Spleen (tissue), 11 donors: ENCODE measurements around the gene CNBP. TPM values are rescaled to one million over a fixed set of nuclear protein-coding genes. Genes with fewer than 3 reads are reported as not detected.
"Not testable (repeated sequence)": the region's sequence is repeated elsewhere in the genome, so short reads cannot be mapped to it uniquely, and the experiment has no call there.

Experiments used
- DNase-seq: peaks from one replicate; pipeline ENCODE4 v3.0.0-alpha.2; 2020
- H3K27ac ChIP-seq, 8 donors: fragments of 200-600 bp; sonication (generic) in 7 of 8; 1 replicate in 4 of 8; 2 replicates in 4 of 8; pipeline versions ENCODE4 v1.5.0 to v1.8.0; 2016 to 2021; ENCODE audit warnings: inconsistent platforms in 4 of 8, mild to moderate bottlenecking in 4 of 8, moderate library complexity in 1 of 8
- H3K27me3 ChIP-seq, 7 donors: fragments of 200-600 bp; sonication (generic) in 6 of 7; replicated peaks in 1 of 7; 1 replicate in 4 of 7; 2 replicates in 3 of 7; pipeline versions ENCODE4 v1.5.0 to v1.8.0; 2016 to 2021; ENCODE audit warnings: inconsistent platforms in 3 of 7, mild to moderate bottlenecking in 1 of 7
- H3K36me3 ChIP-seq, 6 donors: fragments of 200-600 bp; sonication (generic) in 5 of 6; 1 replicate in 4 of 6; 2 replicates in 2 of 6; pipeline versions ENCODE4 v1.5.0 to v1.8.0; 2016 to 2021; ENCODE audit warnings: inconsistent platforms in 2 of 6
- H3K4me1 ChIP-seq, 6 donors: fragments of 200-600 bp; sonication (generic) in 5 of 6; 1 replicate in 3 of 6; 2 replicates in 3 of 6; pipeline versions ENCODE4 v1.5.0 to v1.8.0; 2016 to 2021; ENCODE audit warnings: inconsistent platforms in 3 of 6
- H3K4me3 ChIP-seq, 8 donors: fragments of 200-600 bp; sonication (generic) in 7 of 8; 1 replicate in 4 of 8; 2 replicates in 4 of 8; pipeline versions ENCODE4 v1.5.0 to v1.8.0; 2016 to 2021; ENCODE audit warnings: inconsistent platforms in 4 of 8, mild to moderate bottlenecking in 4 of 8, moderate library complexity in 2 of 8
- H3K9me3 ChIP-seq, 8 donors: fragments of 200-600 bp; sonication (generic) in 7 of 8; 1 replicate in 4 of 8; 2 replicates in 4 of 8; pipeline versions ENCODE4 v1.5.0 to v1.8.0; 2016 to 2021; ENCODE audit warnings: inconsistent platforms in 4 of 8
- POLR2A ChIP-seq, 3 donors: fragments of 450-650 bp; IDR thresholded peaks; one replicate each; pipeline ENCODE4 v1.5.1; 2017; ENCODE audit warnings: antibody characterized with exemption in 3 of 3, mild to moderate bottlenecking in 1 of 3
- POLR2AphosphoS5 ChIP-seq, 3 donors: sonication (generic); formaldehyde crosslinking; IDR thresholded peaks; one replicate each; pipeline ENCODE4 v1.5.1; 2017; ENCODE audit warnings: antibody characterized with exemption in 3 of 3
- WGBS, 5 donors: extraction: QIAGEN DNeasy Blood & Tissue Kit in 3 of 5; methylation state at CpG; one replicate each; pipeline versions ENCODE4 v1.1.5 to v1.1.7; 2013 to 2018; 5-methylcytosine and 5-hydroxymethylcytosine counted together
- intact Hi-C: fragments of 100-400 bp; cut with DNase I; formaldehyde crosslinking; loops from one replicate; pipeline ENCODE4 v1.15.0; 2023; ENCODE audit warnings: low total_unique reads
- polyA plus RNA-seq, 3 donors: library from polyadenylated mRNA; stranded (reverse); fragments of 200-250 nt; gene quantifications; one replicate each; pipeline ENCODE4 v1.2.1, GENCODE V29; 2013
- total RNA-seq, 7 donors: library from RNA; depleted of rRNA in 3 of 7; stranded (reverse); fragments of >200 nt in 3 of 7; fragmentation: NEBNext Ultra II Directional in 4 of 7; extraction: Animal tissue kit (Norgen Biotek cat#: 25700) in 4 of 7; gene quantifications; one replicate each; pipeline versions ENCODE4 v1.1.0 to v1.2.1, GENCODE V29; 2016 to 2021
- TF ChIP-seq, protein P1 (sequence below), 11 experiments: fragments of 200-600 bp in 7 of 11; fragments of 450-650 bp in 4 of 11; sonication (generic) in 4 of 11; IDR thresholded peaks in 8 of 11; conservative IDR thresholded peaks in 3 of 11; 1 replicate in 7 of 11; 2 replicates in 4 of 11; pipeline versions ENCODE4 v1.4.0 to v1.8.0; 2016 to 2021; ENCODE audit warnings: antibody characterized with exemption in 11 of 11, inconsistent platforms in 4 of 11, mild to moderate bottlenecking in 1 of 11
- donor health status: healthy with polysubstance abuse.
- donor health status: DM: no; HTN: no; CAD: no; lungs with moderate emphysema.
- donor health status: DM: no; HTN: no; CAD: no.
- donor health status: Bipolar disorder and iron deficiency.
- donor health status: healthy.
- donor health status: DM: no; HTN: no; CAD: no.
- donor health status: DM: yes; HTN: yes; CAD: no.

CNBP gene
- total and polyA plus RNA-seq, 10 donors: 252 to 420 (median 312) TPM

DNA sequence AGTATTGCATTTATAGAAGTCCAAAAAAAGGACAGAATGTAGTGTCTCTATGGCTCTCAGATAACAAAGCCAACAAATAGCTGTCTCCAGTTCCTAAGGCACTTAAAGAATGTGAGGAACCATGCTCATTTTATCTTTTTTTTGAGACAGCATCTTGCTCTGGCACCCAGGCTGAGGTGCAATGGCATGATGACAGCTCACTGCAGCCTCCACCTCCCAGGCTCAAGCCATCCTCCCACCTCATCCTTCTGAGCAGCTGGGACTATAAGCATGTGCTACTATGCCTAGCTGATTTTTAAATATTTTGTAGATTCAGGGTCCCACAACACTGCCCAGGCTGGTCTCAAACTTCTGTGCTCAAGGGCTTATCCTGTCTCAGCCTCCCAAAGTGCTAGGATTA lies 38.9 kb downstream of the CNBP start:
- Histone ChIP-seq H3K36me3 (peaks cover 0 to 99% (median 45%) of the 10 kb centered on the region in 6 donors), H3K27ac (no peak overlapping the region), H3K27me3 (no peaks in the 10 kb centered on the region), H3K4me3 (no peak overlapping the region), H3K4me1 (no peaks in the 10 kb centered on the region), H3K9me3 (no peaks in the 10 kb centered on the region)
- TF ChIP-seq POLR2AphosphoS5 (IDR thresholded peaks at IDR 0.05) (no peak), POLR2A (IDR thresholded peaks at IDR 0.05) (no peak)
- TF ChIP-seq, protein P1, sequence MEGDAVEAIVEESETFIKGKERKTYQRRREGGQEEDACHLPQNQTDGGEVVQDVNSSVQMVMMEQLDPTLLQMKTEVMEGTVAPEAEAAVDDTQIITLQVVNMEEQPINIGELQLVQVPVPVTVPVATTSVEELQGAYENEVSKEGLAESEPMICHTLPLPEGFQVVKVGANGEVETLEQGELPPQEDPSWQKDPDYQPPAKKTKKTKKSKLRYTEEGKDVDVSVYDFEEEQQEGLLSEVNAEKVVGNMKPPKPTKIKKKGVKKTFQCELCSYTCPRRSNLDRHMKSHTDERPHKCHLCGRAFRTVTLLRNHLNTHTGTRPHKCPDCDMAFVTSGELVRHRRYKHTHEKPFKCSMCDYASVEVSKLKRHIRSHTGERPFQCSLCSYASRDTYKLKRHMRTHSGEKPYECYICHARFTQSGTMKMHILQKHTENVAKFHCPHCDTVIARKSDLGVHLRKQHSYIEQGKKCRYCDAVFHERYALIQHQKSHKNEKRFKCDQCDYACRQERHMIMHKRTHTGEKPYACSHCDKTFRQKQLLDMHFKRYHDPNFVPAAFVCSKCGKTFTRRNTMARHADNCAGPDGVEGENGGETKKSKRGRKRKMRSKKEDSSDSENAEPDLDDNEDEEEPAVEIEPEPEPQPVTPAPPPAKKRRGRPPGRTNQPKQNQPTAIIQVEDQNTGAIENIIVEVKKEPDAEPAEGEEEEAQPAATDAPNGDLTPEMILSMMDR (IDR thresholded peaks at IDR 0.05 in 8 of 11, conservative IDR thresholded peaks at IDR 0.05 in 3 of 11): no peak
- intact Hi-C loops: no loop called here
- no peak for DNase-seq

DNA sequence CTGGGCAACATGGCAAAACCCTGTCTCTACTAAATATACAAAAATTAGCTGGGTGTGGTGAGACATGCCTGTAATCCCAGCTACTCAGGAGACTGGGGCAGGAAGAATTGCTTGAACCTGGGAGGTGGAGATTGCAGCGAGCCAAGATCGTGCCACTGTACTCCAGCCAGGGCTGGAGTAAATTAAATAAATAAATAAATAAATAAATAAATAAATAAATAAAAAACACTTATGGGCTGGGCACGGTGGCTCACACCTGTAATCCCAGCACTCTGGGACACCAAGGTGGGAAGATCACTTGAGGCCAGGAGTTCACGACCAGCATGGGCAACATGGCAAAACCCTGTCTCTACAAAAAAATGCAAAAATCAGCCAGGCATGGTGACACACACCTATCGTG lies 42.7 kb downstream of the CNBP start:
- H3K27me3 ChIP-seq, H3K9me3 ChIP-seq, intact Hi-C loops, H3K4me3 ChIP-seq, H3K27ac ChIP-seq, DNase-seq, H3K4me1 ChIP-seq: not testable (repeated sequence)
- 91 to 98% (median 93%) methylated on average over 5 of the region's 5 CpGs for WGBS, 5 donors
- H3K36me3 ChIP-seq: peaks cover 3 to 100% (median 70%) of the 10 kb centered on the region in 6 donors

DNA sequence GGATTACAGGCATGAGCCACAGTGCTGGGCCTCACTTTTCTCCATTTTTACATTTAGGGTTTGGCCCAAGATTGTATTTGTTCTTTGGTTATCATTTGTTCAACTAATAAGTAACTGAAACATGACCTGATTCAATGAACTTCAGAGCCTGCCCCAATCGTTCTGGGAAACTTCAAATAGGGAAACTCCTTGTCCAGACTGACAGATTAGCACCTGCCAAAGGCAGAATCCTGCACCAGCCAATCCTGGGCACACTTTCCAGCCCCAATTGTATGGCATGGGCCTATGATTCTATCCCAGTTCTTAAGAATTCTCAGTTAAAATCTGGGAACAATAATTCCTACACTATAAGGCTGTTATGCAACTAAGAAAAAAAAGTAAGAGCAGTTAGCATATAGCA lies 43.8 kb downstream of the CNBP start:
- TF ChIP-seq POLR2A (IDR thresholded peaks at IDR 0.05) (no peak), POLR2AphosphoS5 (IDR thresholded peaks at IDR 0.05) (no peak)
- TF ChIP-seq, protein P1 (IDR thresholded peaks at IDR 0.05 in 8 of 11, conservative IDR thresholded peaks at IDR 0.05 in 3 of 11): no peak
- WGBS, 5 donors: 66 to 85% (median 82%) methylated on average over 1 of the region's 1 CpG
- no peak overlapping the region for H3K4me3 ChIP-seq
- peaks cover 3 to 100% (median 71%) of the 10 kb centered on the region in 6 donors for H3K36me3 ChIP-seq
- H3K27me3 ChIP-seq: no peaks in the 10 kb centered on the region
- no peaks in the 10 kb centered on the region for H3K4me1 ChIP-seq
- DNase-seq: no peak
- intact Hi-C loops: no loop called here
- no peaks in the 10 kb centered on the region for H3K9me3 ChIP-seq
- H3K27ac ChIP-seq: no peak overlapping the region

DNA sequence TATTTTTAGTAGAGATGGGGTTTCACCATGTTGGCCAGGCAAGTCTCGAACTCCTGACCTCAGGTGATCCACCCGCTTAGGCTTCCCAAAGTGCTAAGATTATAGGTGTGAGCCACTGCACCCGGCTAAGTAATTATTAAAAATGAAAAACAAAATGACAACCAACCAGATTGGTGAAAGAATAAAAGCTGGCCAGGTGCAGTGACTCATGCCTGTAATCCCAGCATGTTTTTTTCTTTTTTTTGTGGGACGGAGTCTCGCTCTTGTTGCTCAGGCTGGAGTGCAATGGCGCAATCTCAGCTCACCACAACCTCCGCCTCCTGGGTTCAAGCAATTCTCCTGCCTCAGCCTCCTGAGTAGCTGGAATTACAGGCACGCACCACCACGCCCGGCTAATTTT lies 47.4 kb downstream of the CNBP start:
- H3K4me1 ChIP-seq, H3K4me3 ChIP-seq, H3K27me3 ChIP-seq, intact Hi-C loops, H3K9me3 ChIP-seq, DNase-seq, H3K27ac ChIP-seq: not testable (repeated sequence)
- WGBS, 5 donors: 90 to 94% (median 92%) methylated on average over 10 of the region's 10 CpGs
- H3K36me3 ChIP-seq: peaks cover 8 to 100% (median 86%) of the 10 kb centered on the region in 6 donors

DNA sequence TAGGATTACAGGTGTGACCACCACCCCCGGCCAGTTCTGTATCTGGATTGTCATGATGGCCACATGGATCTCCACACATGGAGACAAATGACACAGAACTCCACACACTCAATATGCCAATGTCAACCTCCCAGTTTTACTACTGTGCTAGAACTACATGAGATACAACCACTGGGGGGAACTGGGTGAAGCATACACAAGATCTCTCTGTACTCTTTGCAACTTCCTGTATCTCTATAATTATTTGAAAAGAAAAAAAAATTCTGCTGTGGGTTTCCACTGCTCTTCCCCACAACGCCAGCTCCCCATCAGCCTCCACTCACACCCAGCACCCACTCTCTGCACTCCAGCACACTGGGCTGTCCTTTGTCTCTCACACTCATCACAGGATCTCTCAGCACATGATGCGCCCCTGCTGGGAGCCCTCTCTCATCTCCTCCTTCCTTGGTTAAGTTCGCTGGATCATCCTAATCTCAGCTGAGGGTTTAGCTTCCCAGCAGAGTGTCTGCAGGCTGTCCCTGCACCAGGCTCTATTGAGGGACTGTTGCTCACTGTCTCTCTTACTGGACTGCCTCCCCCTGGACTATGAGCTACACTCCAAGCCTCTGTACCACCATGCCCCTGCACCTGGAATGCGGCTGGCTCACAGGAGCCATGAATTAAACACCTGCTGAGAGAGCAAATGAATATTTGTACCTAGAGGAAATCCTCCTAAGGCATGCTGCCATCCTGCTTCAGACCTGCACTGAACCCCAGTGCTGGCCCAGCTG lies 51.4 kb downstream of the CNBP start:
- DNase-seq: peak; percentile 39
- TF ChIP-seq POLR2A (IDR thresholded peaks at IDR 0.05): no peak
- TF ChIP-seq, protein P1 (IDR thresholded peaks at IDR 0.05 in 8 of 11, conservative IDR thresholded peaks at IDR 0.05 in 3 of 11): no peak
- TF ChIP-seq POLR2AphosphoS5 (IDR thresholded peaks at IDR 0.05): no peak
- Histone ChIP-seq H3K9me3 (no peaks in the 10 kb centered on the region), H3K4me3 (no peak overlapping the region), H3K27ac (peak overlapping the region in 4 of 8 donors; percentile 8 to 24 (median 18)), H3K27me3 (no peaks in the 10 kb centered on the region), H3K36me3 (peaks cover 5 to 100% (median 94%) of the 10 kb centered on the region in 6 donors), H3K4me1 (no peaks in the 10 kb centered on the region)
- WGBS, 5 donors: 86 to 90% (median 87%) methylated on average over 4 to 5 of the region's 5 CpGs
- intact Hi-C loops: no loop called here
